K562 (cell line): ENCODE results near the gene MRPS18B. TPM values are rescaled to one million over a fixed set of nuclear protein-coding genes. Genes with fewer than 3 reads are reported as not detected.

Experiments
- CBX5 ChIP-seq: IDR thresholded peaks from 2 replicates; pipeline ENCODE4 v1.6.1; 2014; ENCODE audit warnings: low read depth, borderline replicate concordance
- CC2D1A ChIP-seq: fragments of 450-650 bp; IDR thresholded peaks from 2 replicates; pipeline ENCODE4 v1.6.1; 2017; ENCODE audit warnings: mild to moderate bottlenecking
- ERF ChIP-seq: fragments of 450-650 bp; formaldehyde crosslinking; IDR thresholded peaks from 2 replicates; pipeline ENCODE4 v1.4.0; 2020; ENCODE audit warnings: mild to moderate bottlenecking, mixed read lengths
- ETS1 ChIP-seq: conservative IDR thresholded peaks from 2 replicates; pipeline ENCODE4 v1.6.1; 2011; ENCODE audit warnings: low read depth, mild to moderate bottlenecking, low read length; ENCODE audit not compliant: control insufficient read depth
- ETS2 ChIP-seq: IDR thresholded peaks from 2 replicates; pipeline ENCODE4 v1.6.1; 2016; ENCODE audit warnings: borderline replicate concordance, missing genetic modification characterization, mild to moderate bottlenecking, moderate library complexity, missing compliant biosample characterization; ENCODE audit not compliant: poor library complexity, severe bottlenecking
- GATA2 ChIP-seq: sonication (generic); formaldehyde crosslinking; IDR thresholded peaks from 2 replicates; pipeline ENCODE4 v1.4.0; 2020; ENCODE audit warnings: mild to moderate bottlenecking, missing genetic modification reagents
- KAT8 ChIP-seq: fragments of 450-650 bp; IDR thresholded peaks from 2 replicates; pipeline ENCODE4 v1.6.1; 2016; ENCODE audit warnings: low read depth, mild to moderate bottlenecking
- MTA3 ChIP-seq: fragments of 450-650 bp; formaldehyde crosslinking; IDR thresholded peaks from 2 replicates; pipeline ENCODE4 v1.6.1; 2017; ENCODE audit warnings: mild to moderate bottlenecking, borderline replicate concordance
- POLR2AphosphoS2 ChIP-seq: IDR thresholded peaks from 2 replicates; pipeline ENCODE4 v1.6.1; 2012; ENCODE audit warnings: low read length, improper control_type of control experiment
- RBM25 ChIP-seq: fragments of 200-400 bp; formaldehyde crosslinking; IDR thresholded peaks from 2 replicates; pipeline ENCODE4 v1.6.1; 2018; ENCODE audit warnings: low read length, low read depth, moderate library complexity; ENCODE audit not compliant: severe bottlenecking
- SNAPC5 ChIP-seq: fragments of 250-450 bp; sonication (Bioruptor Pico); IDR thresholded peaks from 2 replicates; pipeline ENCODE4 v1.8.0; 2021; ENCODE audit warnings: moderate library complexity, mild to moderate bottlenecking, inconsistent platforms
- SUPT5H ChIP-seq: fragments of 450-650 bp; IDR thresholded peaks from 2 replicates; pipeline ENCODE4 v1.6.1; 2016
- YBX1 ChIP-seq: fragments of 450-650 bp; IDR thresholded peaks from 2 replicates; pipeline ENCODE4 v1.7.1; 2016; ENCODE audit warnings: mild to moderate bottlenecking
- ZBTB40 ChIP-seq, 2 experiments: fragments of 450-650 bp in 1 of 2; sonication (generic) in 1 of 2; formaldehyde crosslinking in 1 of 2; IDR thresholded peaks; 2 replicates each; pipeline versions ENCODE4 v1.7.1 to v1.9.0; 2016 to 2022; ENCODE audit warnings: inconsistent platforms in 1 of 2, mild to moderate bottlenecking in 1 of 2, missing genetic modification reagents in 1 of 2
- ZNF143 ChIP-seq: sonication (generic); formaldehyde crosslinking; IDR thresholded peaks from 2 replicates; pipeline ENCODE4 v1.9.0; 2022; ENCODE audit warnings: mild to moderate bottlenecking, missing genetic modification reagents
- ZNF277 ChIP-seq: fragments of 250-450 bp; sonication (Bioruptor Pico); IDR thresholded peaks from 2 replicates; pipeline ENCODE4 v1.8.0; 2022; ENCODE audit warnings: inconsistent platforms, mild to moderate bottlenecking, moderate library complexity, borderline replicate concordance
- polyA plus RNA-seq, 8 experiments: library from polyadenylated mRNA; depleted of rRNA in 4 of 8; stranded (reverse) in 5 of 8; unstranded in 3 of 8; fragments of >200 nt; fragmentation: Nextera tagmentation in 2 of 8; fragmentation: Illumina TruSeq in 1 of 8; extraction: Ambion mirVana in 2 of 8; extraction: Trizol in 1 of 8; gene quantifications; 2 replicates each; pipeline versions ENCODE4 v1.2.1 to v1.2.3, GENCODE V29; 2011 to 2014; ENCODE audit warnings: inconsistent platforms in 1 of 8, missing spikeins in 1 of 8
- total RNA-seq, 7 experiments: library from RNA; depleted of rRNA in 6 of 7; stranded (reverse); fragments of >200 nt in 6 of 7; fragmentation: Illumina TruSeq in 2 of 7; extraction: Trizol in 2 of 7; gene quantifications; 2 replicates each; pipeline versions ENCODE4 v1.2.1 to v1.2.3, GENCODE V29; 2011 to 2021; ENCODE audit warnings: low replicate concordance in 1 of 7

MRPS18B gene
- total and polyA plus RNA-seq, 9 of the 15 experiments (the other 6 are each of a cell fraction or from before 2014, with no cell fraction given): 132 to 383 (median 178) TPM

GRCh38 chr6:30615958-30616810 lies 1.5 kb upstream of the MRPS18B start (continued):
- TF ChIP-seq ZBTB40 (IDR thresholded peaks at IDR 0.05) (no peak), ZBTB40 (CRISPR knock-in tag; IDR thresholded peaks at IDR 0.05) (no peak), CBX5 (no peak), ZNF277 (CRISPR knock-in tag) (no peak), RBM25 (peak; percentile 3), KAT8 (no peak), SUPT5H (peak; percentile 48), ETS2 (tag) (no peak), ETS1 (0 out of 2 replicates have a peak, but pooled peaks have one; percentile 36), GATA2 (CRISPR knock-in tag) (no peak), YBX1 (no peak), ZNF143 (CRISPR knock-in tag) (no peak), CC2D1A (no peak), MTA3 (peak; percentile 85), SNAPC5 (CRISPR knock-in tag) (no peak), POLR2AphosphoS2 (peak; percentile 95), ERF (CRISPR knock-in tag) (peak; percentile 92; the same call in 1 of the 2 replicates)
